Glutamatergic neuron (in vitro differentiated cells): ENCODE data around the gene CTSA. TPM values are rescaled to one million over a fixed set of nuclear protein-coding genes. Genes with fewer than 3 reads are reported as not detected.

Source experiments
- DNase-seq: peaks from one replicate; pipeline ENCODE4 v3.0.0; 2022
- H3K27ac Mint-ChIP-seq: one replicate; pipeline ENCODE4 v1.8.0; 2020; ENCODE audit warnings: mild to moderate bottlenecking, mixed read lengths, inconsistent platforms; ENCODE audit not compliant: unreplicated experiment
- H3K27me3 Mint-ChIP-seq: one replicate; pipeline ENCODE4 v1.8.0; 2020; ENCODE audit warnings: mild to moderate bottlenecking, moderate library complexity, mixed read lengths, inconsistent platforms; ENCODE audit not compliant: unreplicated experiment
- H3K36me3 Mint-ChIP-seq: one replicate; pipeline ENCODE4 v1.8.0; 2020; ENCODE audit warnings: mild to moderate bottlenecking, mixed read lengths, inconsistent platforms; ENCODE audit not compliant: unreplicated experiment
- H3K4me1 Mint-ChIP-seq: one replicate; pipeline ENCODE4 v1.8.0; 2020; ENCODE audit warnings: mild to moderate bottlenecking, low read depth, mixed read lengths, inconsistent platforms; ENCODE audit not compliant: unreplicated experiment
- H3K4me3 Mint-ChIP-seq: one replicate; pipeline ENCODE4 v1.8.0; 2020; ENCODE audit warnings: mild to moderate bottlenecking, mixed read lengths, inconsistent platforms; ENCODE audit not compliant: unreplicated experiment
- H3K9me3 Mint-ChIP-seq: one replicate; pipeline ENCODE4 v1.8.0; 2020; ENCODE audit warnings: mild to moderate bottlenecking, moderate library complexity, mixed read lengths, inconsistent platforms; ENCODE audit not compliant: unreplicated experiment
- CTCF ChIP-seq: fragments of 200-600 bp; sonication (generic); IDR thresholded peaks from one replicate; pipeline ENCODE4 v1.5.0; 2021; ENCODE audit not compliant: partially characterized antibody, unreplicated experiment
- total RNA-seq: library from RNA; stranded (reverse); fragmentation: NEBNext Ultra II Directional; extraction: Animal tissue kit (Norgen Biotek cat#: 25700); gene quantifications from one replicate; pipeline ENCODE4 v1.2.1, GENCODE V29; 2021; ENCODE audit not compliant: unreplicated experiment

Gene CTSA
- total RNA-seq, 1 donor from 2014 or later: 63.7 TPM

- Mint-ChIP-seq H3K36me3 (no peaks in the 10 kb centered on the region), H3K27ac (no peak overlapping the region), H3K27me3 (peaks cover 2% of the 10 kb centered on the region), H3K4me3 (no peak overlapping the region), H3K9me3 (peaks cover 11% of the 10 kb centered on the region), H3K4me1 (no peaks in the 10 kb centered on the region)
- TF ChIP-seq CTCF: no peak
- DNase-seq: no peak
Observed at GRCh38 chr20:45947110-45947866, 56.2 kb downstream of the CTSA start.

- TF ChIP-seq CTCF: no peak
- no peak for DNase-seq
- peaks cover 2% of the 10 kb centered on the region for H3K27me3 Mint-ChIP-seq
- no peak overlapping the region for H3K27ac Mint-ChIP-seq
- H3K36me3 Mint-ChIP-seq: no peaks in the 10 kb centered on the region
- no peaks in the 10 kb centered on the region for H3K4me1 Mint-ChIP-seq
- peaks cover 11% of the 10 kb centered on the region for H3K9me3 Mint-ChIP-seq
- no peak overlapping the region for H3K4me3 Mint-ChIP-seq
Observed at GRCh38 chr20:45948261-45948733, 57.2 kb downstream of the CTSA start.

Other genes with a start within 250 kb of the CTSA start
- gene WFDC11, start 221.1 kb upstream of the CTSA start, total RNA-seq: not detected
- not detected for gene WFDC13, start 189.3 kb upstream of the CTSA start, total RNA-seq
- not detected for gene WFDC10B, start 186.3 kb upstream of the CTSA start, total RNA-seq
- not detected for gene SPINT4, start 169.0 kb upstream of the CTSA start, total RNA-seq
- not detected for gene WFDC3, start 99.5 kb upstream of the CTSA start, total RNA-seq
- gene DNTTIP1, start 99.4 kb upstream of the CTSA start, total RNA-seq: 27.0 TPM
- 33.0 TPM for gene UBE2C, start 78.7 kb upstream of the CTSA start, total RNA-seq
- 0.64 TPM for gene TNNC2, start 64.0 kb upstream of the CTSA start, total RNA-seq
- 10.2 TPM for gene SNX21, start 57.5 kb upstream of the CTSA start, total RNA-seq
- gene ACOT8, start 33.9 kb upstream of the CTSA start, total RNA-seq: 33.8 TPM
- 7.9 TPM for gene ZSWIM3, start 33.7 kb upstream of the CTSA start, total RNA-seq
- 10.2 TPM for gene ZSWIM1, start 10.1 kb upstream of the CTSA start, total RNA-seq
- gene SPATA25, start 3.7 kb upstream of the CTSA start, total RNA-seq: 1.2 TPM
- 3.5 TPM for gene NEURL2, start 127 bp upstream of the CTSA start, total RNA-seq
- 29.7 TPM for gene PLTP, start 20.8 kb downstream of the CTSA start, total RNA-seq
- gene PCIF1, start 43.3 kb downstream of the CTSA start, total RNA-seq: 37.6 TPM
- gene ZNF335, start 80.9 kb downstream of the CTSA start, total RNA-seq: 23.1 TPM
- gene MMP9, start 117.6 kb downstream of the CTSA start, total RNA-seq: 0.17 TPM
- 10.4 TPM for gene SLC12A5, start 137.9 kb downstream of the CTSA start, total RNA-seq
- 42.9 TPM for gene NCOA5, start 198.6 kb downstream of the CTSA start, total RNA-seq
- 1.2 TPM for gene CD40, start 227.0 kb downstream of the CTSA start, total RNA-seq